Astrocyte (in vitro differentiated cells and primary cell): Measurements from ENCODE around the gene LEP. TPM values are rescaled to one million over a fixed set of nuclear protein-coding genes. Genes with fewer than 3 reads are reported as not detected.

Source experiments
- DNase-seq: peaks from one replicate; pipeline ENCODE4 v3.0.0-alpha.2; 2010; ENCODE audit warnings: low read depth
- FAIRE-seq: peaks from 2 replicates; lab custom pipeline; 2011; peaks lifted over from hg19 to GRCh38; lab: Jason Lieb, UNC
- H2AFZ ChIP-seq: 2 replicates; pipeline ENCODE4 v1.6.0; 2012; ENCODE audit warnings: low read depth, low read length, inconsistent platforms
- H3K27ac ChIP-seq: 2 replicates; pipeline ENCODE4 v1.5.1; 2011; ENCODE audit warnings: low read depth, low read length, inconsistent platforms
- H3K27me3 ChIP-seq: 2 replicates; pipeline ENCODE4 v1.6.0; 2011; ENCODE audit warnings: low read length, inconsistent platforms; ENCODE audit not compliant: insufficient read depth
- H3K36me3 ChIP-seq: 2 replicates; pipeline ENCODE4 v1.5.1; 2011; ENCODE audit warnings: low read length, inconsistent platforms; ENCODE audit not compliant: insufficient read depth
- H3K4me1 ChIP-seq: 2 replicates; pipeline ENCODE4 v1.5.1; 2011; ENCODE audit warnings: low read length, inconsistent platforms; ENCODE audit not compliant: insufficient read depth
- H3K4me2 ChIP-seq: 2 replicates; pipeline ENCODE4 v1.6.0; 2012; ENCODE audit warnings: low read length, inconsistent platforms
- H3K4me3 ChIP-seq: 2 replicates; pipeline ENCODE4 v1.5.1; 2011; ENCODE audit warnings: low read depth, mild to moderate bottlenecking, low read length, inconsistent platforms; ENCODE audit not compliant: insufficient read depth
- H3K79me2 ChIP-seq: 2 replicates; pipeline ENCODE4 v1.6.0; 2012; ENCODE audit warnings: mild to moderate bottlenecking, low read length, inconsistent platforms; ENCODE audit not compliant: insufficient read depth
- H3K9ac ChIP-seq: 2 replicates; pipeline ENCODE4 v1.6.0; 2012; ENCODE audit warnings: mild to moderate bottlenecking, low read length, inconsistent platforms
- H3K9me3 ChIP-seq: 2 replicates; pipeline ENCODE4 v1.5.1; 2012; ENCODE audit warnings: low read depth, mild to moderate bottlenecking, low read length, inconsistent platforms; ENCODE audit not compliant: insufficient read depth
- H4K20me1 ChIP-seq: 2 replicates; pipeline ENCODE4 v1.6.0; 2012; ENCODE audit warnings: low read length, inconsistent platforms; ENCODE audit not compliant: insufficient read depth
- H3K27ac Mint-ChIP-seq: one replicate; pipeline ENCODE4 v1.8.0; 2021; ENCODE audit warnings: mild to moderate bottlenecking, mixed read lengths; ENCODE audit not compliant: unreplicated experiment
- H3K27me3 Mint-ChIP-seq: one replicate; pipeline ENCODE4 v1.8.0; 2021; ENCODE audit warnings: low read depth, mixed read lengths; ENCODE audit not compliant: unreplicated experiment
- H3K36me3 Mint-ChIP-seq: one replicate; pipeline ENCODE4 v1.8.0; 2021; ENCODE audit warnings: low read depth, mixed read lengths; ENCODE audit not compliant: unreplicated experiment
- H3K4me1 Mint-ChIP-seq: one replicate; pipeline ENCODE4 v1.8.0; 2021; ENCODE audit warnings: low read depth, mixed read lengths; ENCODE audit not compliant: unreplicated experiment
- H3K4me3 Mint-ChIP-seq: one replicate; pipeline ENCODE4 v1.8.0; 2021; ENCODE audit warnings: mild to moderate bottlenecking, moderate library complexity, mixed read lengths; ENCODE audit not compliant: unreplicated experiment
- H3K9me3 Mint-ChIP-seq: one replicate; pipeline ENCODE4 v1.8.0; 2021; ENCODE audit warnings: mild to moderate bottlenecking, mixed read lengths; ENCODE audit not compliant: unreplicated experiment
- EZH2 ChIP-seq: IDR thresholded peaks from 2 replicates; pipeline ENCODE4 v1.6.1; 2012; ENCODE audit warnings: mild to moderate bottlenecking, low read length, inconsistent platforms; ENCODE audit not compliant: insufficient read depth
- total RNA-seq: library from RNA; stranded (reverse); gene quantifications from 2 replicates; pipeline ENCODE4 v1.2.1, GENCODE V29; 2021
- TF ChIP-seq, protein P1 (sequence below): IDR thresholded peaks from 2 replicates; pipeline ENCODE4 v1.5.1; 2011; ENCODE audit warnings: low read depth, mild to moderate bottlenecking, inconsistent platforms, low read length, moderate library complexity; ENCODE audit not compliant: insufficient read depth

Gene LEP
- total RNA-seq, 1 donor from 2014 or later: not detected

DNA sequence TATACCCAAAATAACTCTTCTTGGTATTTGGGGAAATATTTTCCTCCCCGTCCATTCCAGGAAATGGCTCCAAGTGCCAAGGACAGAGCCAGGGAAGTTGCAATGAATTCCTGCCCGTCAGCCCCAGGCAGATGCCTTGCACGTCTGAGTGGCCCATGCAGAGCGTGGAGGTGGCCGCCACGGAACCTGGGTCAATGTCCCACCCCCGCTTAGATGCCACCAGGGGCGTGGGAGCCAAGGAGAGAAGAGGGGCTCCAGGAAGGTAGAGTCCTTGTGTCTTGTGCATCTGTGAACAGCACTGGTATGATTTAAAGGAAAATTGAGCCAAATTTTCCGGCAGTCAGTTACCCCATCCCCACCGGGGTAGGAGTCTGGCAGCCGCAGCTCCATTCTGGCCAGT, 1.6 kb downstream of the LEP start:
- no peak for DNase-seq
- Histone ChIP-seq H3K79me2 (no peaks in the 10 kb centered on the region), H4K20me1 (no peaks in the 10 kb centered on the region), H3K4me2 (no peak overlapping the region), H3K9me3 (peaks cover 6% of the 10 kb centered on the region), H3K4me1 (no peaks in the 10 kb centered on the region), H3K9ac (no peak overlapping the region), H2AFZ (no peak overlapping the region), H3K36me3 (no peaks in the 10 kb centered on the region), H3K27ac (no peak overlapping the region), H3K27me3 (peaks cover 37% of the 10 kb centered on the region), H3K4me3 (no peak overlapping the region)
- H3K36me3 Mint-ChIP-seq: no peaks in the 10 kb centered on the region
- peaks cover 29% of the 10 kb centered on the region for H3K27me3 Mint-ChIP-seq
- peaks cover 30% of the 10 kb centered on the region for H3K9me3 Mint-ChIP-seq
- H3K4me3 Mint-ChIP-seq: no peak overlapping the region
- FAIRE-seq: no peak
- H3K4me1 Mint-ChIP-seq: no peaks in the 10 kb centered on the region
- H3K27ac Mint-ChIP-seq: no peak overlapping the region
- TF ChIP-seq EZH2: no peak
- TF ChIP-seq, protein P1, sequence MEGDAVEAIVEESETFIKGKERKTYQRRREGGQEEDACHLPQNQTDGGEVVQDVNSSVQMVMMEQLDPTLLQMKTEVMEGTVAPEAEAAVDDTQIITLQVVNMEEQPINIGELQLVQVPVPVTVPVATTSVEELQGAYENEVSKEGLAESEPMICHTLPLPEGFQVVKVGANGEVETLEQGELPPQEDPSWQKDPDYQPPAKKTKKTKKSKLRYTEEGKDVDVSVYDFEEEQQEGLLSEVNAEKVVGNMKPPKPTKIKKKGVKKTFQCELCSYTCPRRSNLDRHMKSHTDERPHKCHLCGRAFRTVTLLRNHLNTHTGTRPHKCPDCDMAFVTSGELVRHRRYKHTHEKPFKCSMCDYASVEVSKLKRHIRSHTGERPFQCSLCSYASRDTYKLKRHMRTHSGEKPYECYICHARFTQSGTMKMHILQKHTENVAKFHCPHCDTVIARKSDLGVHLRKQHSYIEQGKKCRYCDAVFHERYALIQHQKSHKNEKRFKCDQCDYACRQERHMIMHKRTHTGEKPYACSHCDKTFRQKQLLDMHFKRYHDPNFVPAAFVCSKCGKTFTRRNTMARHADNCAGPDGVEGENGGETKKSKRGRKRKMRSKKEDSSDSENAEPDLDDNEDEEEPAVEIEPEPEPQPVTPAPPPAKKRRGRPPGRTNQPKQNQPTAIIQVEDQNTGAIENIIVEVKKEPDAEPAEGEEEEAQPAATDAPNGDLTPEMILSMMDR: no peak

DNA sequence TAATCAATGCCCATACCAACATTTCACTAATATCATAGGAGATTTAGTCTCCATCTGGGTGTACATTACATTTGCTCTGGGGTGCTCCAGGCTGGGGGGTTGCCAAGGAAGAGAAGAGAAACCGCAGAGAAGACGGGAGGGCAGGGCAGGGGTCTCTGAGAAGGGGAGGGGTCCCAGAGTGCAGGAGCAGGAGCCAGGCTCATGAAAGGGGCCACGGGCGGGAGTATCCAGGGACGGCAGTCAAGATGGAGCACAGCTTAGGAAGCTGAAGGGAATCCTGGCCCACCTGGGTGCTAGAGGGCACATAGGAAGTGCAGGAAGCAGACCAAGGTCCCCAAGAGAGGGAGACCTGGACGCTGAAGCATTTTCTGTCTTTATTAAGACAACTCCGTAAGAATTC, 2.2 kb downstream of the LEP start:
- no peak for DNase-seq
- Histone ChIP-seq H3K27ac (no peak overlapping the region), H4K20me1 (no peaks in the 10 kb centered on the region), H3K27me3 (peaks cover 37% of the 10 kb centered on the region), H3K9me3 (peaks cover 6% of the 10 kb centered on the region), H2AFZ (no peak overlapping the region), H3K4me1 (no peaks in the 10 kb centered on the region), H3K79me2 (no peaks in the 10 kb centered on the region), H3K36me3 (no peaks in the 10 kb centered on the region), H3K9ac (no peak overlapping the region), H3K4me3 (no peak overlapping the region), H3K4me2 (no peak overlapping the region)
- TF ChIP-seq EZH2: no peak
- TF ChIP-seq, protein P1: no peak
- H3K9me3 Mint-ChIP-seq: peaks cover 29% of the 10 kb centered on the region
- FAIRE-seq: no peak
- H3K36me3 Mint-ChIP-seq: no peaks in the 10 kb centered on the region
- H3K27ac Mint-ChIP-seq: no peak overlapping the region
- no peaks in the 10 kb centered on the region for H3K4me1 Mint-ChIP-seq
- H3K27me3 Mint-ChIP-seq: peaks cover 30% of the 10 kb centered on the region
- H3K4me3 Mint-ChIP-seq: no peak overlapping the region

DNA sequence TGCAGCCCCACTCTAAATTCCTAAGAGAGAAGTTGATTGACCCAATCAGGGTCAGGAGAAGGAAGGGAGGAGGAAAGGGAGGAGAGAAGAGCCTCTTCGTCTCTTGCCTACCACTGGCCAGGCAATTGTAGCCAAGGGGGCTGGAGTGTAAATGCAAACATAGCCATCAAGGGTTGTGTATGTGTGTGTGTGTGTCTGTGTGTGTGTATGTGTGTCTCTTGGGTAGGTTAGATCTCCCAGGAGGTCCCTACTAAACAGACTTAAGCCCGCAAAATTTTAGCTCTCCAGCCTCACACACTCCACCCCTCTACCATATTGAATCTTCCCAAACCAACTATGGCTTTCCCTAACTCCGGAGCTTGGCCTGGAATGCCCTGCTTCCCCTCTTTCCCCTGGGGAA, 3.8 kb downstream of the LEP start:
- Mint-ChIP-seq H3K4me3 (no peak overlapping the region), H3K9me3 (peaks cover 13% of the 10 kb centered on the region), H3K4me1 (no peaks in the 10 kb centered on the region), H3K36me3 (no peaks in the 10 kb centered on the region), H3K27ac (no peak overlapping the region), H3K27me3 (peaks cover 37% of the 10 kb centered on the region)
- H3K9me3 ChIP-seq: peaks cover 6% of the 10 kb centered on the region
- no peak overlapping the region for H2AFZ ChIP-seq
- no peaks in the 10 kb centered on the region for H3K4me1 ChIP-seq
- H4K20me1 ChIP-seq: no peaks in the 10 kb centered on the region
- H3K36me3 ChIP-seq: no peaks in the 10 kb centered on the region
- no peak overlapping the region for H3K4me3 ChIP-seq
- TF ChIP-seq EZH2: no peak
- H3K9ac ChIP-seq: no peak overlapping the region
- no peak overlapping the region for H3K27ac ChIP-seq
- no peaks in the 10 kb centered on the region for H3K79me2 ChIP-seq
- H3K4me2 ChIP-seq: no peak overlapping the region
- H3K27me3 ChIP-seq: peaks cover 46% of the 10 kb centered on the region
- no peak for FAIRE-seq
- no peak for DNase-seq
